Natural killer cell (primary cell): ENCODE measurements around the gene SIX4. TPM values are rescaled to one million over a fixed set of nuclear protein-coding genes. Genes with fewer than 3 reads are reported as not detected.

ENCODE experiments used
- ATAC-seq, 3 donors: fragments of 150-1000 bp in 2 of 3; fragments of 200-7000 bp in 1 of 3; cut with Tn5 transposase; 1 replicate in 1 of 3; 2 replicates in 2 of 3; pipeline ENCODE4 v1.10.0; 2021; ENCODE audit warnings: mild to moderate bottlenecking in 2 of 3, moderate library complexity in 2 of 3
- DNase-seq, 2 donors: peaks; one replicate each; pipeline versions ENCODE4 v3.0.0 to v3.0.0-alpha.2; 2013 to 2021; ENCODE audit warnings: mixed read lengths in 1 of 2
- H3K27ac ChIP-seq: one replicate; pipeline ENCODE4 v1.5.1; 2013; ENCODE audit warnings: mild to moderate bottlenecking, low read length
- H3K27me3 ChIP-seq: one replicate; pipeline ENCODE4 v1.6.1; 2013; ENCODE audit warnings: low read length; ENCODE audit not compliant: control insufficient read depth, insufficient read depth
- H3K36me3 ChIP-seq: one replicate; pipeline ENCODE4 v1.6.1; 2013; ENCODE audit warnings: low read length; ENCODE audit not compliant: control insufficient read depth, insufficient read depth
- H3K4me1 ChIP-seq: one replicate; pipeline ENCODE4 v1.6.1; 2013; ENCODE audit warnings: low read length; ENCODE audit not compliant: control insufficient read depth, insufficient read depth
- H3K4me3 ChIP-seq: one replicate; pipeline ENCODE4 v1.5.1; 2013; ENCODE audit warnings: low read length
- H3K9me3 ChIP-seq: one replicate; pipeline ENCODE4 v1.6.1; 2013; ENCODE audit warnings: low read length; ENCODE audit not compliant: control insufficient read depth, insufficient read depth
- H3K27ac Mint-ChIP-seq, 2 donors: one replicate each; pipeline ENCODE4 v1.8.0; 2022; ENCODE audit warnings: mild to moderate bottlenecking in 2 of 2, mixed read lengths in 2 of 2, moderate library complexity in 1 of 2
- H3K27me3 Mint-ChIP-seq, 2 donors: one replicate each; pipeline ENCODE4 v1.8.0; 2022; ENCODE audit warnings: low read depth in 2 of 2, mixed read lengths in 2 of 2
- H3K36me3 Mint-ChIP-seq: one replicate; pipeline ENCODE4 v1.8.0; 2022; ENCODE audit warnings: mixed read lengths
- H3K4me1 Mint-ChIP-seq, 2 donors: one replicate each; pipeline ENCODE4 v1.8.0; 2022; ENCODE audit warnings: mixed read lengths in 2 of 2
- H3K4me3 Mint-ChIP-seq: one replicate; pipeline ENCODE4 v1.8.0; 2022; ENCODE audit warnings: mild to moderate bottlenecking, moderate library complexity, mixed read lengths
- H3K9me3 Mint-ChIP-seq, 2 donors: one replicate each; pipeline ENCODE4 v1.8.0; 2022; ENCODE audit warnings: mixed read lengths in 2 of 2
- WGBS: methylation state at CpG from one replicate; pipeline ENCODE4 v1.1.7; 2013; ENCODE audit warnings: missing lambda C conversion rate; ENCODE audit not compliant: insufficient coverage; 5-methylcytosine and 5-hydroxymethylcytosine counted together
- intact Hi-C: fragments of 100-400 bp; cut with micrococcal nuclease; formaldehyde crosslinking; loops from one replicate; pipeline ENCODE4 v1.14.2; 2022
- total RNA-seq, 4 donors: library from RNA; stranded (reverse); fragments of 120-200 nt in 1 of 4; gene quantifications; one replicate each; pipeline versions ENCODE4 v1.2.3 to v1.2.4, GENCODE V29; 2013 to 2022
- TF ChIP-seq, protein P1 (sequence below): fragments of 200-600 bp; IDR thresholded peaks from one replicate; pipeline ENCODE4 v1.8.0; 2022; ENCODE audit warnings: antibody characterized with exemption

Gene SIX4
- total RNA-seq, 3 donors from 2014 or later (not counting 1 experiment from before 2014, with no cell fraction given), result not detected

DNA sequence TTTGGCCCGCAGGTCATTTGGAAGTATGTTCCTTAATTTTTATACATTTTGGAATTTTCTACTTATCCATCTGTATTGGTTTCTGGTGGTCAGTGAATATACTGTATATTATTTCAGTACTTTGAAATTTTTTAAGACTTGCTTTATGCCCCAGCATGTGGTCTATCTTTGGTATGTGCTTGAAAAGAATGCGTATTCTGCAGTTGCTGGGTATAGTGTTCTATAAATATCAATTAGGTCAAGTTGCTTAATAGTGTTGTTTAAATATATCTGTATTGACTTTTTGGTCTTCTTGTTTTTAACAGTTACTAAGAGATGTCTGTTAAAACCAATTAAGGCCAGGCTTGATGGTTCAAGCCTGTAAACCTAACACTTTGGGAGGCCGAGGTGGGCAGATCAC is 53.2 kb downstream of the SIX4 start:
- no peak overlapping the region for H3K4me3 ChIP-seq
- TF ChIP-seq, protein P1, sequence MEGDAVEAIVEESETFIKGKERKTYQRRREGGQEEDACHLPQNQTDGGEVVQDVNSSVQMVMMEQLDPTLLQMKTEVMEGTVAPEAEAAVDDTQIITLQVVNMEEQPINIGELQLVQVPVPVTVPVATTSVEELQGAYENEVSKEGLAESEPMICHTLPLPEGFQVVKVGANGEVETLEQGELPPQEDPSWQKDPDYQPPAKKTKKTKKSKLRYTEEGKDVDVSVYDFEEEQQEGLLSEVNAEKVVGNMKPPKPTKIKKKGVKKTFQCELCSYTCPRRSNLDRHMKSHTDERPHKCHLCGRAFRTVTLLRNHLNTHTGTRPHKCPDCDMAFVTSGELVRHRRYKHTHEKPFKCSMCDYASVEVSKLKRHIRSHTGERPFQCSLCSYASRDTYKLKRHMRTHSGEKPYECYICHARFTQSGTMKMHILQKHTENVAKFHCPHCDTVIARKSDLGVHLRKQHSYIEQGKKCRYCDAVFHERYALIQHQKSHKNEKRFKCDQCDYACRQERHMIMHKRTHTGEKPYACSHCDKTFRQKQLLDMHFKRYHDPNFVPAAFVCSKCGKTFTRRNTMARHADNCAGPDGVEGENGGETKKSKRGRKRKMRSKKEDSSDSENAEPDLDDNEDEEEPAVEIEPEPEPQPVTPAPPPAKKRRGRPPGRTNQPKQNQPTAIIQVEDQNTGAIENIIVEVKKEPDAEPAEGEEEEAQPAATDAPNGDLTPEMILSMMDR, result no peak
- intact Hi-C loops, result no loop called here
- H3K27me3 ChIP-seq, result no peaks in the 10 kb centered on the region
- 100% methylated on average over 1 of the region's 3 CpGs for WGBS
- no peaks in the 10 kb centered on the region for H3K4me1 ChIP-seq
- Mint-ChIP-seq H3K27ac (no peak overlapping the region), H3K4me1 (no peaks in the 10 kb centered on the region), H3K36me3 (no peaks in the 10 kb centered on the region), H3K9me3 (no peaks in the 10 kb centered on the region), H3K27me3 (peaks cover 7 to 12% of the 10 kb centered on the region in 2 donors), H3K4me3 (no peak overlapping the region)
- no peaks in the 10 kb centered on the region for H3K9me3 ChIP-seq
- DNase-seq (no peak), ATAC-seq (no peak)
- no peaks in the 10 kb centered on the region for H3K36me3 ChIP-seq
- H3K27ac ChIP-seq, result no peak overlapping the region

DNA sequence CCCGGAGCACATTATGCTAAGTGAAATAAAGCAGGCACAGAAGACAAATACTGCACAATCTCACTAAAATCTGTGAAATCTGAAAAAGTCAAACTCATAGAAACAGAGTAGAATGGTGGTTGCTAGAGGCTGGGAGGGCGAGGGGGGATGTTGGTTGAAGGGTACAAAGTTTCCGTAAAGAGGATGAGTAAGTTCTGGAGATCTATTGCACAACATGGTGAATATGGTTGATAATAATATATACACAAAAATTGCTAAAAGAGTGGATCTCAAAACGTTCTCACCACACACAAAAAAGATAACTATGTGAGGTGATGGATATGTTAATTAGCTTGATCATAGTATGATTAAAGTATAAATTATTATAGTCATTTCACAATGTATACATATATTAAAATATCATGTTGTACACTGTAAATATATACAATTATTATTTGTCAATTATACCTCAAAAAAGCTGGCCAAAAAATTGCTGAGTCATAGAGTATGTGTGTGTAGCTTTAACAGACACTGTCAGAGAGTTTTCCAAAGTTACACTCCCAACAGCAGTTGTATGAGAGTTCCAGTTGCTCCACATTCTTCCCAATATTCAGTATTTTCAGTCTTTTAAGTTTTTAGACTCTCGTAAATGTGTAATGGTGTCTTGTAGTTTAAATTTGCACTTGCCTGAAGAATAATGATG is 55.6 kb downstream of the SIX4 start:
- Mint-ChIP-seq H3K36me3 (no peaks in the 10 kb centered on the region), H3K4me1 (no peaks in the 10 kb centered on the region), H3K27me3 (peaks cover 14 to 16% of the 10 kb centered on the region in 2 donors), H3K4me3 (no peak overlapping the region), H3K9me3 (no peaks in the 10 kb centered on the region), H3K27ac (no peak overlapping the region)
- H3K27ac ChIP-seq, result no peak overlapping the region
- H3K4me1 ChIP-seq, result no peaks in the 10 kb centered on the region
- TF ChIP-seq, protein P1, result no peak
- intact Hi-C loops, result no loop called here
- 95% methylated on average over 2 of the region's 5 CpGs for WGBS
- no peaks in the 10 kb centered on the region for H3K9me3 ChIP-seq
- no peak for ATAC-seq
- no peak overlapping the region for H3K4me3 ChIP-seq
- no peaks in the 10 kb centered on the region for H3K36me3 ChIP-seq
- DNase-seq, result no peak
- no peaks in the 10 kb centered on the region for H3K27me3 ChIP-seq

DNA sequence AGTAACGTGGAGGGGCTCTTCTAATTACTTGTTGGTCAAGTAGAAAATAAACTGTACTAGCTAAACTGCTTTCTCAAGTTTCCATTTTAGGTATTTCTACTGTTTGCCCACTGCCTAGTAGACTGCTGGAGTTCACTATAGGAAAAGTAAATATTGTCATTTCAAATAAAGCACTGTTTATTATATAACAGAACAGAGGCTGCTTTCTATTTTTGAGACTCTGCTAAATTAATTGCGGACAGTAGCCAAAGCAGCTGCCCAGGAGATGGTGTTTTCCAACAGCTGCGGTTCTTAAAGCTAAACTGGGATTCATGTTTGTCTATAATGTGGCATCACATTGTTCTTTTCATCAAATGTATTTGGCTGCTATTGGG is 59.0 kb downstream of the SIX4 start:
- no peaks in the 10 kb centered on the region for H3K4me1 Mint-ChIP-seq
- H3K27me3 ChIP-seq, result peaks cover 9% of the 10 kb centered on the region
- DNase-seq (no peak), ATAC-seq (no peak)
- no peak overlapping the region for H3K27ac ChIP-seq
- intact Hi-C loops, result no loop called here
- no peaks in the 10 kb centered on the region for H3K4me1 ChIP-seq
- no peak overlapping the region for H3K27ac Mint-ChIP-seq
- TF ChIP-seq, protein P1, result no peak
- no peaks in the 10 kb centered on the region for H3K9me3 Mint-ChIP-seq
- H3K4me3 Mint-ChIP-seq, result no peak overlapping the region
- H3K36me3 ChIP-seq, result no peaks in the 10 kb centered on the region
- H3K36me3 Mint-ChIP-seq, result no peaks in the 10 kb centered on the region
- no peaks in the 10 kb centered on the region for H3K9me3 ChIP-seq
- H3K27me3 Mint-ChIP-seq, result peaks cover 28 to 33% of the 10 kb centered on the region in 2 donors
- H3K4me3 ChIP-seq, result no peak overlapping the region
- WGBS, result 90% methylated on average over 3 of the region's 3 CpGs

DNA sequence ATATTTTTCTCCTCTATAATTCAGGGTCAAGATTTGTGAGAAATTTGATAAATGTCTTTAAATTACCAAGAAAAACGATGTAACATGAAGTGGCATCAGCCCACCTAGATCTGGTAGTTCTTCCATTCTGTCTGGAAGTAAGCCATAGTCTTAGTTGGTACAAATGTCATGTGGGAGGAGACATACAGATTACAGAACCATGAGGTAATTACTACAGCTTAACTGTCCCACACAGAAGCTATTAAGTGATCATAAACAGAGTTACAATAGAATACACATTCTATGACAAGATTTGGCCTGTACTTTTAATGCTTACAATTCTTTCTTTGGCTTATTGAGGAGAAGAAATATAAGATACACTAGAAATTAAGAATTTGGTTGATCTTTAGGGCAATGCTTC is 61.2 kb downstream of the SIX4 start:
- ATAC-seq (no peak), DNase-seq (no peak)
- peaks cover 41 to 50% of the 10 kb centered on the region in 2 donors for H3K27me3 Mint-ChIP-seq
- 73% methylated on average over 1 of the region's 1 CpG for WGBS
- Histone ChIP-seq H3K36me3 (no peaks in the 10 kb centered on the region), H3K27me3 (peaks cover 13% of the 10 kb centered on the region), H3K27ac (no peak overlapping the region), H3K4me3 (no peak overlapping the region), H3K4me1 (no peaks in the 10 kb centered on the region), H3K9me3 (no peaks in the 10 kb centered on the region)
- intact Hi-C loops, result no loop called here
- peaks cover 4 to 9% of the 10 kb centered on the region in 2 donors for H3K4me1 Mint-ChIP-seq
- H3K27ac Mint-ChIP-seq, result no peak overlapping the region
- no peaks in the 10 kb centered on the region for H3K9me3 Mint-ChIP-seq
- H3K36me3 Mint-ChIP-seq, result no peaks in the 10 kb centered on the region
- TF ChIP-seq, protein P1, result no peak
- H3K4me3 Mint-ChIP-seq, result no peak overlapping the region
